Mesendoderm (in vitro differentiated cells): ENCODE measurements around the gene AKNA.
"Not testable (repeated sequence)": the region's sequence is repeated elsewhere in the genome, so short reads cannot be mapped to it uniquely, and the experiment has no call there.

Experiments used
- DNase-seq: peaks from one replicate; pipeline ENCODE4 v3.0.0; 2013
- H2AK5ac ChIP-seq: 2 replicates; pipeline ENCODE4 v1.6.1; 2013; ENCODE audit warnings: low read length, inconsistent platforms
- H2BK120ac ChIP-seq: 2 replicates; pipeline ENCODE4 v1.6.1; 2013; ENCODE audit warnings: low read depth, mild to moderate bottlenecking, low read length, moderate library complexity, mixed read lengths
- H2BK15ac ChIP-seq: replicated peaks from 2 replicates; pipeline ENCODE4 v1.6.1; 2013; ENCODE audit warnings: low read depth, mild to moderate bottlenecking, moderate library complexity
- H2BK5ac ChIP-seq: 2 replicates; pipeline ENCODE4 v1.6.1; 2013; ENCODE audit warnings: low read length, inconsistent platforms
- H3K18ac ChIP-seq: 2 replicates; pipeline ENCODE4 v1.6.1; 2013; ENCODE audit warnings: mild to moderate bottlenecking, low read length, mixed read lengths
- H3K23ac ChIP-seq: one replicate; pipeline ENCODE4 v1.6.1; 2013; ENCODE audit warnings: low read length
- H3K27ac ChIP-seq: 2 replicates; pipeline ENCODE4 v1.5.1; 2013; ENCODE audit warnings: low read depth, mild to moderate bottlenecking, inconsistent platforms, low read length, moderate library complexity
- H3K27me3 ChIP-seq: 2 replicates; pipeline ENCODE4 v1.6.1; 2013; ENCODE audit warnings: low read length, control low read depth, mild to moderate bottlenecking, inconsistent platforms; ENCODE audit not compliant: insufficient read depth, poor library complexity
- H3K36me3 ChIP-seq: 2 replicates; pipeline ENCODE4 v1.6.1; 2013; ENCODE audit warnings: low read length, inconsistent platforms; ENCODE audit not compliant: control insufficient read depth, insufficient read depth
- H3K4ac ChIP-seq: one replicate; pipeline ENCODE4 v1.6.1; 2013; ENCODE audit warnings: low read depth, mild to moderate bottlenecking, low read length, moderate library complexity
- H3K4me1 ChIP-seq: 2 replicates; pipeline ENCODE4 v1.6.1; 2013; ENCODE audit warnings: low read depth, low read length, inconsistent platforms; ENCODE audit not compliant: control insufficient read depth
- H3K4me2 ChIP-seq: 2 replicates; pipeline ENCODE4 v1.6.1; 2013; ENCODE audit warnings: low read length
- H3K4me3 ChIP-seq: 2 replicates; pipeline ENCODE4 v1.5.1; 2013; ENCODE audit warnings: mild to moderate bottlenecking, low read length
- H3K56ac ChIP-seq: one replicate; pipeline ENCODE4 v1.6.1; 2013; ENCODE audit warnings: low read length
- H3K79me1 ChIP-seq: 2 replicates; pipeline ENCODE4 v1.6.1; 2013; ENCODE audit warnings: low read length, inconsistent platforms
- H3K79me2 ChIP-seq: 2 replicates; pipeline ENCODE4 v1.6.1; 2013; ENCODE audit warnings: mild to moderate bottlenecking, low read length; ENCODE audit not compliant: control insufficient read depth, insufficient read depth
- H3K9ac ChIP-seq: 2 replicates; pipeline ENCODE4 v1.6.1; 2013; ENCODE audit warnings: low read length, inconsistent platforms
- H4K5ac ChIP-seq: one replicate; pipeline ENCODE4 v1.6.1; 2013; ENCODE audit warnings: low read length
- H4K8ac ChIP-seq: one replicate; pipeline ENCODE4 v1.6.1; 2013; ENCODE audit warnings: low read depth, mild to moderate bottlenecking, control low read depth, low read length, moderate library complexity
- WGBS: extraction: QIAGEN DNeasy Blood & Tissue Kit; methylation state at CpG from one replicate; pipeline ENCODE4 v1.1.7; 2013; ENCODE audit warnings: low lambda C conversion rate, missing lambda C conversion rate; ENCODE audit not compliant: insufficient coverage; ENCODE audit errors: extremely low coverage; 5-methylcytosine and 5-hydroxymethylcytosine counted together

The AKNA gene

DNA sequence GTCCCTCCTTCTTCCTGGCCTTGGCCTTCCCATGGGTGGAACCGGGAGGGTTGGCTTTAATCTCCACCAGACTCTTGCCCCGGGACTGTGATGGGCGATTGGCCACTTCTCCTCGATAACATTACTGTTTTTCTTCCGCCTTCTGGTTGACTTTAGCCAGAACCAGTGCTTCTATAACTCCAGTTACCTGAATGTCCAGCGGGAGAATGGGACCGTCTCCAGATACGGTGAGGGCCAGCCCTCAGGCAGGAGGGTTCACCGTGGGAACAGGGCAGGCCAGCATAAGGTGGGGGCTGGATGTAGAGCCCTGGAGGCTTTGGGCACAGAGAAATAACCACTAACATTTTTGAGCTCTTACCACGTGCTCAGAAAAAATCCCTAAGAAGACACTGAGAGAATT is 57.1 kb downstream of the AKNA start:
- no peaks in the 10 kb centered on the region for H3K27me3 ChIP-seq
- no CpG with 5 or more reads among the region's 10 CpGs for WGBS

DNA sequence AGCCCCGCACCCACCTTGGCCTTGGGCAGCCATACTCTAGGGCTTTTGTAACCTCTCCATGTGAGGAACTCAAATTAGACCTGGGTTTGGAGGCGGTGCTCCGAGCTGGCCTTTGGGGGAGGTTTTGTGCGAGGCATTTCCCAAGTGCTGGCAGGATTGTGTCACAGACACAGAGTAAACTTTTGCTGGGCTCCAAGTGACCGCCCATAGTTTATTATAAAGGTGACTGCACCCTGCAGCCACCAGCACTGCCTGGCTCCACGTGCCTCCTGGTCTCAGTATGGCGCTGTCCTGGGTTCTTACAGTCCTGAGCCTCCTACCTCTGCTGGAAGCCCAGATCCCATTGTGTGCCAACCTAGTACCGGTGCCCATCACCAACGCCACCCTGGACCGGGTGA is 58.2 kb downstream of the AKNA start, which contains the start of gene ORM2:
TSS of gene ORM2 (plus strand) at position 245 of the 398 bp plus-strand sequence. CDS start at position 281, 36 bp downstream.
- H3K56ac ChIP-seq, H3K4me3 ChIP-seq, H3K9ac ChIP-seq, H2BK5ac ChIP-seq, H2AK5ac ChIP-seq, H2BK120ac ChIP-seq, H3K79me1 ChIP-seq, H2BK15ac ChIP-seq, H3K4ac ChIP-seq, H4K5ac ChIP-seq, H3K18ac ChIP-seq, H3K36me3 ChIP-seq, H4K8ac ChIP-seq, H3K27me3 ChIP-seq, H3K23ac ChIP-seq, H3K27ac ChIP-seq, H3K4me2 ChIP-seq, DNase-seq, H3K4me1 ChIP-seq, H3K79me2 ChIP-seq: not testable (repeated sequence)
- no CpG with 5 or more reads among the region's 10 CpGs for WGBS

More for the DNA sequence above, 57.1 kb downstream of the AKNA start:
- Histone ChIP-seq H3K4me3 (no peak overlapping the region), H3K23ac (no peak overlapping the region), H3K79me2 (no peaks in the 10 kb centered on the region), H3K4me2 (no peak overlapping the region), H3K79me1 (no peaks in the 10 kb centered on the region), H3K4ac (no peak overlapping the region), H3K9ac (no peak overlapping the region), H2AK5ac (no peak overlapping the region), H4K8ac (no peak overlapping the region), H3K18ac (no peak overlapping the region), H2BK5ac (no peak overlapping the region), H2BK120ac (no peak overlapping the region), H3K56ac (no peak overlapping the region), H3K27ac (no peak overlapping the region), H3K4me1 (no peaks in the 10 kb centered on the region), H2BK15ac (no peak overlapping the region), H4K5ac (no peak overlapping the region), H3K36me3 (no peaks in the 10 kb centered on the region)
- DNase-seq = no peak

DNA sequence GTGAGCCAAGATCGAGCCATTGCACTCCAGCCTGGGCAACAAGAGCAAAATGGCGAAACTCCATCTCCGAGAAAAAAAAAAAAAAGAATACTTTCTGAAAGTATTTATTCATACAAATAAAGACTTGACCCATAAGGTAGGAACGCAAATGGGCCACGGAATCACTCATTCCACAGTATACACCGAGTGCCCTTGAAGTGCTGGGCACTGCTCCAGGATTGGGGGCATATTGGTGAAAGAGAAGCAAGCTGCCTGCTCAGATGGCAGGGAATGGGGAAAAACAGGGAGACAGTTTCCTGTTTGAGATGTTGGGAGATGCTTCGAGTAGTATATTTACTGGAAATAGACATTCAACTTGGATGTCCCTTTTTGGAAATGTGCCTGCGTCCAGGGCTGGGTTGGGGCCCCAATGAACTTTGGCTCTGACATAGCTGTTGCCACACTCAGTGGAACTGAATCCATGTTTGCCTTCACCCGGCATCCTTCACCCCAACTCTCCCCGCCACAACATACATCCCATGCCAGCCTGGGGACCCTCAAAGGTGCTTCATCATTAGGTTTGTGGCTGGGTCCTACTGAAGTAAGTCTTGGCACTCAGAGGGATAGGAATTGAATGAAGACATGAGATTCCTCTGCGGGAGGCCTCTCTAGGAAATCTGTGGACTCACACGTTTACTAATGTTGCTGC is 58.7 kb downstream of the AKNA start:
- not testable (repeated sequence) for H3K23ac ChIP-seq, H3K36me3 ChIP-seq, H3K18ac ChIP-seq, H3K4me2 ChIP-seq, H3K4me1 ChIP-seq, DNase-seq, H3K27ac ChIP-seq, H3K4me3 ChIP-seq, H4K5ac ChIP-seq, H2AK5ac ChIP-seq, H3K79me2 ChIP-seq, H3K27me3 ChIP-seq, H3K4ac ChIP-seq, H2BK15ac ChIP-seq, H2BK5ac ChIP-seq, H2BK120ac ChIP-seq, H3K9ac ChIP-seq, H3K79me1 ChIP-seq, H3K56ac ChIP-seq, H4K8ac ChIP-seq
- no CpG with 5 or more reads among the region's 12 CpGs for WGBS

DNA sequence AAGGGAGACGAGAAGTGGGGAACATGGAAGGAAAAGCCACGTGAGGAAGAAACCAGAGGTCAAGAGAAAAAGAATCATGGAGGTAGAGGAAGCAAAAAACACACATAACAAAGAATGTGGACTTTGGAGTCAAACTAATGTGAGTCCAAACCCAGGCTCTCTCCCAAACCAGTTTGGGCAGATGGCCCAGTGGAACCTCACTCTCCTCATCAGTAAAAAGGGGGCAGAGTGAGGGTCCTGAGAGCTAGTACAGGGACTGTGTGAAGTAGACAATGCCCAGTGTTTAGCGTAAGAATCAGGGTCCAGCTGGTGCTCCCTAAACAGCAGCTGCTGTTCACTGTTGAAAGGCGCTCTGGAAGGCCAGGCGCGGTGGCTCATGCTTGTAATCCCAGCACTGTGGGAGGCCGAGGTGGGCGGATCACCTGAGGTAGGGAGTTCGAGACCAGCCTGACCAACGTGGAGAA is 59.4 kb downstream of the AKNA start:
- H3K79me1 ChIP-seq, H2BK5ac ChIP-seq, H3K9ac ChIP-seq, H3K56ac ChIP-seq, H3K4ac ChIP-seq, H2BK15ac ChIP-seq, H3K27me3 ChIP-seq, H3K18ac ChIP-seq, H3K4me1 ChIP-seq, H4K5ac ChIP-seq, H3K4me2 ChIP-seq, H4K8ac ChIP-seq, H3K23ac ChIP-seq, H3K27ac ChIP-seq, H3K36me3 ChIP-seq, DNase-seq, H3K4me3 ChIP-seq, H2BK120ac ChIP-seq, H2AK5ac ChIP-seq, H3K79me2 ChIP-seq: not testable (repeated sequence)
- WGBS = no CpG with 5 or more reads among the region's 10 CpGs

DNA sequence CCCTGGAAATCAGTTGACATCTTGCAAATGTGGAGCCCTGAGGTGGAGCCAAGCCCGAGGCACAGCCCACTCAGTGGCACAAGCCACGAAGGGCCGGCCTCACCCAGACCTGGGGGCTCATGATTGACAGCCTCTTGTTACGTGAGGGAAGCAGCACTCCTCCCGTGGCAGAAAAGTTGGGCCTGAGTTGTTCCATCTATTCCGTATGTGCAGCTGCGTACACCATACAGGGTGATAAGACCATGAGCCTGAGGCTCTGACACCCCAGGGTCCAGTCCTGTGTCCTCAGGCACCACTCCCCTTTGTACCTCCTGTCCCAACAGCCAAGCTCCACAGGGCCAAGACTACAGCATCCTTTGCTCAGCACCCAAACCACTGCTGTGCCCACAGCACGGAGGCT is 60.0 kb downstream of the AKNA start:
- no peak overlapping the region for H3K4me2 ChIP-seq
- no peak overlapping the region for H2BK15ac ChIP-seq
- no peak overlapping the region for H3K23ac ChIP-seq
- H3K18ac ChIP-seq = no peak overlapping the region
- H3K4me3 ChIP-seq = no peak overlapping the region
- DNase-seq = no peak
- no peak overlapping the region for H4K8ac ChIP-seq
- no peaks in the 10 kb centered on the region for H3K79me1 ChIP-seq
- no peak overlapping the region for H4K5ac ChIP-seq
- no peaks in the 10 kb centered on the region for H3K27me3 ChIP-seq
- no peak overlapping the region for H3K27ac ChIP-seq
- no peaks in the 10 kb centered on the region for H3K79me2 ChIP-seq
- no peak overlapping the region for H2BK120ac ChIP-seq
- H3K9ac ChIP-seq = no peak overlapping the region
- H3K4me1 ChIP-seq = no peaks in the 10 kb centered on the region
- no CpG with 5 or more reads among the region's 8 CpGs for WGBS
- no peaks in the 10 kb centered on the region for H3K36me3 ChIP-seq
- H2BK5ac ChIP-seq = no peak overlapping the region
- no peak overlapping the region for H3K4ac ChIP-seq
- H3K56ac ChIP-seq = no peak overlapping the region
- no peak overlapping the region for H2AK5ac ChIP-seq
